GM23338 (cell line): ENCODE data around the gene STX8. TPM values are rescaled to one million over a fixed set of nuclear protein-coding genes. Genes with fewer than 3 reads are reported as not detected.
A peak's percentile ranks its signal among the peaks of the same experiment; 100 is the strongest.

ENCODE experiments used
- ATAC-seq: fragments of 200-7000 bp; cut with Tn5 transposase; 3 replicates; pipeline ENCODE4 v1.9.1; 2020
- DNase-seq: peaks from one replicate; pipeline ENCODE4 v3.0.0-alpha.2; 2015; ENCODE audit warnings: low spot score
- H2AFZ ChIP-seq: fragments of 200-600 bp; sonication (generic); 2 replicates; pipeline ENCODE4 v1.8.0; 2016; ENCODE audit warnings: antibody characterized with exemption, mild to moderate bottlenecking, moderate library complexity
- H3F3A ChIP-seq: fragments of 200-600 bp; sonication (generic); replicated peaks from 2 replicates; pipeline ENCODE4 v1.8.0; 2017; ENCODE audit warnings: antibody characterized with exemption, mixed run types, low read depth
- H3K27ac ChIP-seq: fragments of 200-600 bp; sonication (generic); 2 replicates; pipeline ENCODE4 v1.6.1; 2016; ENCODE audit warnings: low read depth
- H3K27me3 ChIP-seq: fragments of 200-600 bp; sonication (generic); 2 replicates; pipeline ENCODE4 v1.8.0; 2016; ENCODE audit warnings: mild to moderate bottlenecking, mixed run types, moderate library complexity; ENCODE audit not compliant: insufficient read depth
- H3K36me3 ChIP-seq: fragments of 200-600 bp; sonication (generic); 2 replicates; pipeline ENCODE4 v1.8.0; 2016; ENCODE audit warnings: mild to moderate bottlenecking; ENCODE audit not compliant: insufficient read depth
- H3K4me1 ChIP-seq: fragments of 200-600 bp; sonication (generic); 2 replicates; pipeline ENCODE4 v1.8.0; 2016; ENCODE audit warnings: mild to moderate bottlenecking, moderate library complexity; ENCODE audit not compliant: insufficient read depth
- H3K4me2 ChIP-seq: fragments of 200-600 bp; sonication (generic); 2 replicates; pipeline ENCODE4 v1.7.1; 2017; ENCODE audit warnings: mixed run types
- H3K4me3 ChIP-seq: fragments of 200-600 bp; sonication (generic); 2 replicates; pipeline ENCODE4 v1.6.1; 2016; ENCODE audit warnings: mixed run types
- H3K79me2 ChIP-seq: fragments of 200-600 bp; sonication (generic); replicated peaks from 2 replicates; pipeline ENCODE4 v1.8.0; 2017; ENCODE audit warnings: mild to moderate bottlenecking; ENCODE audit not compliant: insufficient read depth
- H3K9me2 ChIP-seq: fragments of 200-600 bp; sonication (generic); 2 replicates; pipeline ENCODE4 v1.8.0; 2017; ENCODE audit not compliant: insufficient read depth
- H4K20me1 ChIP-seq: fragments of 200-600 bp; sonication (generic); replicated peaks from 2 replicates; pipeline ENCODE4 v1.8.0; 2017; ENCODE audit warnings: mild to moderate bottlenecking; ENCODE audit not compliant: insufficient read depth
- H3K27ac Mint-ChIP-seq: 2 replicates; pipeline ENCODE4 v1.8.0; 2020; ENCODE audit warnings: inconsistent platforms, mild to moderate bottlenecking, moderate library complexity, mixed read lengths
- H3K27me3 Mint-ChIP-seq: 3 replicates; pipeline ENCODE4 v1.8.0; 2022; ENCODE audit warnings: low read depth, mild to moderate bottlenecking, moderate library complexity, mixed read lengths, inconsistent platforms; ENCODE audit not compliant: insufficient read depth, poor library complexity
- H3K36me3 Mint-ChIP-seq: 3 replicates; pipeline ENCODE4 v1.8.0; 2021; ENCODE audit warnings: low read depth, mild to moderate bottlenecking, inconsistent platforms, moderate library complexity, mixed read lengths
- H3K4me1 Mint-ChIP-seq: 3 replicates; pipeline ENCODE4 v1.8.0; 2020; ENCODE audit warnings: mild to moderate bottlenecking, inconsistent platforms, mixed read lengths
- H3K4me3 Mint-ChIP-seq: 3 replicates; pipeline ENCODE4 v1.8.0; 2021; ENCODE audit warnings: moderate library complexity, mild to moderate bottlenecking, inconsistent platforms, mixed read lengths
- H3K9me3 Mint-ChIP-seq: 3 replicates; pipeline ENCODE4 v1.8.0; 2020; ENCODE audit warnings: moderate library complexity, mild to moderate bottlenecking, inconsistent platforms, mixed read lengths
- EZH2 ChIP-seq: fragments of 200-600 bp; sonication (generic); IDR thresholded peaks from one replicate; pipeline ENCODE4 v1.8.0; 2017; ENCODE audit warnings: antibody characterized with exemption, mild to moderate bottlenecking, low read depth; ENCODE audit not compliant: unreplicated experiment
- EZH2phosphoT487 ChIP-seq: fragments of 200-600 bp; sonication (generic); IDR thresholded peaks from one replicate; pipeline ENCODE4 v1.8.1; 2018; ENCODE audit warnings: antibody characterized with exemption; ENCODE audit not compliant: unreplicated experiment
- NANOG ChIP-seq: IDR thresholded peaks from 2 replicates; pipeline ENCODE4 v1.6.1; 2016; ENCODE audit warnings: antibody characterized with exemption, borderline replicate concordance
- POLR2AphosphoS5 ChIP-seq: IDR thresholded peaks from 2 replicates; pipeline ENCODE4 v1.6.1; 2016; ENCODE audit warnings: antibody characterized with exemption, low read depth
- ZNF114 ChIP-seq: fragments of 250-450 bp; sonication (Bioruptor Pico); IDR thresholded peaks from 2 replicates; pipeline ENCODE4 v1.5.0; 2020; ENCODE audit warnings: mild to moderate bottlenecking, moderate library complexity
- ZNF331 ChIP-seq: fragments of 250-450 bp; sonication (Bioruptor Pico); IDR thresholded peaks from 2 replicates; pipeline ENCODE4 v1.5.0; 2020; ENCODE audit warnings: low read depth, mild to moderate bottlenecking, moderate library complexity
- polyA plus RNA-seq: library from polyadenylated mRNA; unstranded; fragments of >200 nt; fragmentation: Nextera tagmentation; extraction: Ambion mirVana; gene quantifications from 2 replicates; pipeline ENCODE4 v1.2.1, GENCODE V29; 2016
- total RNA-seq: library from RNA; depleted of rRNA; stranded (reverse); fragments of >200 nt; shearing (Covaris generic); gene quantifications from 2 replicates; pipeline ENCODE4 v1.2.3, GENCODE V29; 2014
- TF ChIP-seq, protein P1 (sequence below): IDR thresholded peaks from one replicate; pipeline ENCODE4 v1.6.1; 2018; ENCODE audit warnings: antibody characterized with exemption; ENCODE audit not compliant: unreplicated experiment
- TF ChIP-seq, protein P2 (sequence below), 2 experiments: fragments of 200-600 bp in 1 of 2; sonication (generic) in 1 of 2; conservative IDR thresholded peaks; 2 replicates each; pipeline versions ENCODE4 v1.5.1 to v1.6.1; 2016 to 2017; ENCODE audit warnings: antibody characterized with exemption in 2 of 2, low read depth in 2 of 2, mild to moderate bottlenecking in 2 of 2, moderate library complexity in 1 of 2

The STX8 gene
- total and polyA plus RNA-seq, 2 experiments from 2014 or later: 59.4 to 82.3 TPM

DNA sequence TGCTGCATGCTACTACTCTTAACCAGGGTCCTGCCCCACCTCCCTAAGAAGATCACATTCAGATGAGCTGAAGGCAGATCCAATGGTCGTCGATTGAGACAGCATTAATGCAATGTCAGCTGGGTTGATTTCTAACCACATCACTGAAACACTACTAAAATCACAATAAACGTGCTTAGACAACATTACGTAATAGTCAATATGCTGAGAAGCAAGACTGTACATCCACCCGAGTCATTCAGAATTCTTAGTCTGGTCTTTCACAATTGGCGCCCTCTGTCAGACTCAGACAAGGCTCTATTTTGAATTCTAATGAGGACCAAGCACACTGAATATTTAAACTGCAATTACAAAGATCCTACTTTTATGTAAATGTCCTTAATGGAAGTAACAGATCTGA lies 205.2 kb downstream of the STX8 start:
- Histone ChIP-seq H3K27ac (no peak overlapping the region), H3K79me2 (no peaks in the 10 kb centered on the region), H3K27me3 (no peaks in the 10 kb centered on the region), H4K20me1 (no peaks in the 10 kb centered on the region), H3F3A (no peaks in the 10 kb centered on the region), H3K4me3 (no peak overlapping the region), H3K4me1 (peaks cover 15% of the 10 kb centered on the region), H3K9me2 (no peaks in the 10 kb centered on the region), H3K36me3 (no peaks in the 10 kb centered on the region), H3K4me2 (peak overlapping the region; percentile 61), H2AFZ (no peak overlapping the region)
- no peak for TF ChIP-seq NANOG
- TF ChIP-seq EZH2: no peak
- no peak for TF ChIP-seq ZNF331 (CRISPR knock-in tag)
- TF ChIP-seq, protein P1, sequence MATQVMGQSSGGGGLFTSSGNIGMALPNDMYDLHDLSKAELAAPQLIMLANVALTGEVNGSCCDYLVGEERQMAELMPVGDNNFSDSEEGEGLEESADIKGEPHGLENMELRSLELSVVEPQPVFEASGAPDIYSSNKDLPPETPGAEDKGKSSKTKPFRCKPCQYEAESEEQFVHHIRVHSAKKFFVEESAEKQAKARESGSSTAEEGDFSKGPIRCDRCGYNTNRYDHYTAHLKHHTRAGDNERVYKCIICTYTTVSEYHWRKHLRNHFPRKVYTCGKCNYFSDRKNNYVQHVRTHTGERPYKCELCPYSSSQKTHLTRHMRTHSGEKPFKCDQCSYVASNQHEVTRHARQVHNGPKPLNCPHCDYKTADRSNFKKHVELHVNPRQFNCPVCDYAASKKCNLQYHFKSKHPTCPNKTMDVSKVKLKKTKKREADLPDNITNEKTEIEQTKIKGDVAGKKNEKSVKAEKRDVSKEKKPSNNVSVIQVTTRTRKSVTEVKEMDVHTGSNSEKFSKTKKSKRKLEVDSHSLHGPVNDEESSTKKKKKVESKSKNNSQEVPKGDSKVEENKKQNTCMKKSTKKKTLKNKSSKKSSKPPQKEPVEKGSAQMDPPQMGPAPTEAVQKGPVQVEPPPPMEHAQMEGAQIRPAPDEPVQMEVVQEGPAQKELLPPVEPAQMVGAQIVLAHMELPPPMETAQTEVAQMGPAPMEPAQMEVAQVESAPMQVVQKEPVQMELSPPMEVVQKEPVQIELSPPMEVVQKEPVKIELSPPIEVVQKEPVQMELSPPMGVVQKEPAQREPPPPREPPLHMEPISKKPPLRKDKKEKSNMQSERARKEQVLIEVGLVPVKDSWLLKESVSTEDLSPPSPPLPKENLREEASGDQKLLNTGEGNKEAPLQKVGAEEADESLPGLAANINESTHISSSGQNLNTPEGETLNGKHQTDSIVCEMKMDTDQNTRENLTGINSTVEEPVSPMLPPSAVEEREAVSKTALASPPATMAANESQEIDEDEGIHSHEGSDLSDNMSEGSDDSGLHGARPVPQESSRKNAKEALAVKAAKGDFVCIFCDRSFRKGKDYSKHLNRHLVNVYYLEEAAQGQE: no peak
- TF ChIP-seq POLR2AphosphoS5: no peak
- TF ChIP-seq ZNF114 (CRISPR knock-in tag): no peak
- H3K36me3 Mint-ChIP-seq: no peaks in the 10 kb centered on the region
- no peak overlapping the region for H3K4me3 Mint-ChIP-seq
- DNase-seq (no peak), ATAC-seq (no peak; the same call in 2 of the 3 replicates)
- H3K4me1 Mint-ChIP-seq: peaks cover 27% of the 10 kb centered on the region
- peaks cover 3% of the 10 kb centered on the region for H3K27me3 Mint-ChIP-seq
- no peaks in the 10 kb centered on the region for H3K9me3 Mint-ChIP-seq
- H3K27ac Mint-ChIP-seq: peak overlapping the region; percentile 32; the same call in 1 of the 2 replicates

DNA sequence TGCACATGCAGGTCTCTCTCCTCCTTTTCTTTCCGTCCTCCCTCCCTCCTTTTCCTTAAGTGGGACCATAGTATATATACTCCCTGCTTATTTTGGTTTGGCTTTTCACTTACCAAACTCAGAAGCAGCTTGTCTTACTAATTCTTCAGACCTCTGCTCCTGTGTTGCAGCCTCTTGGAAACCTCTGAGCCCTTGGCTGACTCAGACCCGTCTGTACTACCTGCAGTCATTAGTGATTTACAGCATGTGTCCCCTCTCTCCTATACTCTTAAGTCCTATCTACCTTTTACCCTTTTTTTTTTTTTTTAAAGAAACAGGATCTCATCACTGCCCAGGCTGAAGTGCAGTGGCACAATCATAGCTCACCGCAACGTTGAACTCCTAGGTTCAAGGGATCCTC lies 207.0 kb downstream of the STX8 start:
- H4K20me1 ChIP-seq: no peaks in the 10 kb centered on the region
- no peak overlapping the region for H3K4me2 ChIP-seq
- no peaks in the 10 kb centered on the region for H3K36me3 Mint-ChIP-seq
- no peak for ATAC-seq
- H3K9me2 ChIP-seq: no peaks in the 10 kb centered on the region
- TF ChIP-seq NANOG: no peak
- peaks cover 27% of the 10 kb centered on the region for H3K4me1 Mint-ChIP-seq
- no peak overlapping the region for H3K27ac ChIP-seq
- H3K79me2 ChIP-seq: no peaks in the 10 kb centered on the region
- no peaks in the 10 kb centered on the region for H3K27me3 ChIP-seq
- no peak overlapping the region for H3K4me3 ChIP-seq
- H3K4me1 ChIP-seq: peaks cover 15% of the 10 kb centered on the region
- no peaks in the 10 kb centered on the region for H3F3A ChIP-seq
- no peaks in the 10 kb centered on the region for H3K36me3 ChIP-seq
- no peak for DNase-seq
- no peak overlapping the region for H3K4me3 Mint-ChIP-seq
- H3K27ac Mint-ChIP-seq: no peak overlapping the region; the same call in 1 of the 2 replicates
- peaks cover 3% of the 10 kb centered on the region for H3K27me3 Mint-ChIP-seq
- H3K9me3 Mint-ChIP-seq: no peaks in the 10 kb centered on the region
- H2AFZ ChIP-seq: no peak overlapping the region

DNA sequence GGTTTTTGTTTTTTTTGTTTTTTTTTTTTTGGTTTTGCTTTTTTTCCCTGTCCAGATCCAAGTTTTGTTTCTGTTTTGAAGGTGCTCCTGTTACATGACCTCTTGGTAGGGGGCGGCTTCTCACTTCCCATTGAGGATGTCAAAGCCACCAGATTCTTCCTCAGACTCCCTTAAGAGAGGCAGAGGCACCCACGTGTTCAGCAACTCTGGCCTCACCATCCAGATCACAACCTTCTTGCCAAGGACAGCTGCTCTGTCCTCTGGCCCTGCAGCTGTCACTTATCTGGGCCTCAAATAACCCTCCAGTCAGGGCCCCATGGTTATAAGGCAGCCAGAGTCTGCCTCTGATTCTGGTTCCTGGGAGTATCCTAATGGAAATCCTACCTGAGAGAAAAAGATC lies 208.5 kb downstream of the STX8 start:
- Histone ChIP-seq H3K36me3 (no peaks in the 10 kb centered on the region), H3K4me2 (no peak overlapping the region), H3K79me2 (no peaks in the 10 kb centered on the region), H3K27me3 (no peaks in the 10 kb centered on the region), H4K20me1 (no peaks in the 10 kb centered on the region), H3F3A (no peaks in the 10 kb centered on the region), H3K4me1 (peaks cover 15% of the 10 kb centered on the region), H3K27ac (no peak overlapping the region), H3K9me2 (no peaks in the 10 kb centered on the region), H2AFZ (no peak overlapping the region), H3K4me3 (no peak overlapping the region)
- H3K27ac Mint-ChIP-seq: no peak overlapping the region
- peaks cover 27% of the 10 kb centered on the region for H3K4me1 Mint-ChIP-seq
- H3K36me3 Mint-ChIP-seq: no peaks in the 10 kb centered on the region
- no peak overlapping the region for H3K4me3 Mint-ChIP-seq
- no peaks in the 10 kb centered on the region for H3K9me3 Mint-ChIP-seq
- DNase-seq (no peak), ATAC-seq (no peak)
- H3K27me3 Mint-ChIP-seq: peaks cover 3% of the 10 kb centered on the region
- TF ChIP-seq EZH2phosphoT487 (no peak), EZH2 (no peak)
- TF ChIP-seq, protein P2, sequence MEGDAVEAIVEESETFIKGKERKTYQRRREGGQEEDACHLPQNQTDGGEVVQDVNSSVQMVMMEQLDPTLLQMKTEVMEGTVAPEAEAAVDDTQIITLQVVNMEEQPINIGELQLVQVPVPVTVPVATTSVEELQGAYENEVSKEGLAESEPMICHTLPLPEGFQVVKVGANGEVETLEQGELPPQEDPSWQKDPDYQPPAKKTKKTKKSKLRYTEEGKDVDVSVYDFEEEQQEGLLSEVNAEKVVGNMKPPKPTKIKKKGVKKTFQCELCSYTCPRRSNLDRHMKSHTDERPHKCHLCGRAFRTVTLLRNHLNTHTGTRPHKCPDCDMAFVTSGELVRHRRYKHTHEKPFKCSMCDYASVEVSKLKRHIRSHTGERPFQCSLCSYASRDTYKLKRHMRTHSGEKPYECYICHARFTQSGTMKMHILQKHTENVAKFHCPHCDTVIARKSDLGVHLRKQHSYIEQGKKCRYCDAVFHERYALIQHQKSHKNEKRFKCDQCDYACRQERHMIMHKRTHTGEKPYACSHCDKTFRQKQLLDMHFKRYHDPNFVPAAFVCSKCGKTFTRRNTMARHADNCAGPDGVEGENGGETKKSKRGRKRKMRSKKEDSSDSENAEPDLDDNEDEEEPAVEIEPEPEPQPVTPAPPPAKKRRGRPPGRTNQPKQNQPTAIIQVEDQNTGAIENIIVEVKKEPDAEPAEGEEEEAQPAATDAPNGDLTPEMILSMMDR (conservative IDR thresholded peaks at IDR 0.05; ENCODE audit: low read depth in 2 of 2): no peak
